Lower lobe of right lung (tissue), 2 donors: ENCODE results near the gene STEAP1B. TPM values are rescaled to one million over a fixed set of nuclear protein-coding genes. Genes with fewer than 3 reads are reported as not detected.

Source experiments
- ATAC-seq, 2 donors: fragments of 200-7000 bp; cut with Tn5 transposase; one replicate each; pipeline ENCODE4 v1.9.1; 2020 to 2022; ENCODE audit warnings: mild to moderate bottlenecking in 2 of 2, moderate library complexity in 2 of 2
- DNase-seq: peaks from one replicate; pipeline ENCODE4 v3.0.0-alpha.2; 2020
- H3K27ac ChIP-seq: fragments of 200-600 bp; one replicate; pipeline ENCODE4 v1.8.0; 2022
- H3K27me3 ChIP-seq: fragments of 200-600 bp; one replicate; pipeline ENCODE4 v1.8.0; 2022; ENCODE audit warnings: low read depth
- H3K36me3 ChIP-seq: fragments of 200-600 bp; one replicate; pipeline ENCODE4 v1.8.0; 2022; ENCODE audit warnings: mild to moderate bottlenecking
- H3K4me1 ChIP-seq: fragments of 200-600 bp; one replicate; pipeline ENCODE4 v1.8.0; 2022
- H3K4me3 ChIP-seq: fragments of 200-600 bp; one replicate; pipeline ENCODE4 v1.8.0; 2022; ENCODE audit warnings: mild to moderate bottlenecking
- H3K9me3 ChIP-seq: fragments of 200-600 bp; one replicate; pipeline ENCODE4 v1.8.0; 2022
- CTCF ChIP-seq: fragments of 200-600 bp; IDR thresholded peaks from one replicate; pipeline ENCODE4 v1.8.0; 2022; ENCODE audit warnings: antibody characterized with exemption, mild to moderate bottlenecking
- intact Hi-C: fragments of 100-400 bp; cut with DNase I; formaldehyde crosslinking; loops from one replicate; pipeline ENCODE4 v1.11.0; 2022
- total RNA-seq: library from RNA; stranded (reverse); fragmentation: NEBNext Ultra II Directional; extraction: Animal tissue kit (Norgen Biotek cat#: 25700); gene quantifications from one replicate; pipeline ENCODE4 v1.2.1, GENCODE V29; 2021
- donor health status: DM: no; HTN: yes; CAD: no; lungs with severe emphysema.

Gene STEAP1B
- total RNA-seq, 1 donor from 2014 or later = 1.5 TPM

- Histone ChIP-seq H3K4me1 (no peaks in the 10 kb centered on the region), H3K27me3 (no peaks in the 10 kb centered on the region), H3K9me3 (no peaks in the 10 kb centered on the region), H3K36me3 (no peaks in the 10 kb centered on the region), H3K4me3 (no peak overlapping the region), H3K27ac (no peak overlapping the region)
- intact Hi-C loops = no loop called here
- ATAC-seq (no peak), DNase-seq (no peak)
- TF ChIP-seq CTCF = no peak
These were observed 78.9 kb downstream of the STEAP1B start for GRCh38 chr7:22420973-22421635.

GRCh38 chr7:22420008-22420407, 80.0 kb downstream of the STEAP1B start:
- Histone ChIP-seq H3K4me1 (no peaks in the 10 kb centered on the region), H3K27me3 (no peaks in the 10 kb centered on the region), H3K36me3 (no peaks in the 10 kb centered on the region), H3K27ac (no peak overlapping the region), H3K4me3 (no peak overlapping the region), H3K9me3 (no peaks in the 10 kb centered on the region)
- ATAC-seq (no peak), DNase-seq (no peak)
- TF ChIP-seq CTCF = no peak
- intact Hi-C loops = no loop called here

GRCh38 chr7:22419488-22419887, 80.5 kb downstream of the STEAP1B start:
- Histone ChIP-seq H3K36me3 (no peaks in the 10 kb centered on the region), H3K27ac (no peak overlapping the region), H3K4me1 (no peaks in the 10 kb centered on the region), H3K27me3 (no peaks in the 10 kb centered on the region), H3K4me3 (no peak overlapping the region), H3K9me3 (no peaks in the 10 kb centered on the region)
- DNase-seq (no peak), ATAC-seq (no peak)
- intact Hi-C loops = no loop called here
- no peak for TF ChIP-seq CTCF

- H3K4me3 ChIP-seq = no peak overlapping the region
- H3K36me3 ChIP-seq = no peaks in the 10 kb centered on the region
- DNase-seq = no peak
- no peaks in the 10 kb centered on the region for H3K9me3 ChIP-seq
- intact Hi-C loops = no loop called here
- H3K27ac ChIP-seq = no peak overlapping the region
- H3K27me3 ChIP-seq = no peaks in the 10 kb centered on the region
- no peaks in the 10 kb centered on the region for H3K4me1 ChIP-seq
- ATAC-seq = peak in 1 of 2 donors; percentile 16
- TF ChIP-seq CTCF = no peak
These were observed 81.5 kb downstream of the STEAP1B start for GRCh38 chr7:22418251-22419046.

- no peaks in the 10 kb centered on the region for H3K4me1 ChIP-seq
- H3K27me3 ChIP-seq = no peaks in the 10 kb centered on the region
- no peak for TF ChIP-seq CTCF
- ATAC-seq (no peak), DNase-seq (no peak)
- H3K9me3 ChIP-seq = no peaks in the 10 kb centered on the region
- H3K36me3 ChIP-seq = no peaks in the 10 kb centered on the region
- no peak overlapping the region for H3K27ac ChIP-seq
- H3K4me3 ChIP-seq = no peak overlapping the region
- intact Hi-C loops = no loop called here
These were observed 82.1 kb downstream of the STEAP1B start for GRCh38 chr7:22417841-22418240.
